Liver (tissue), 9 donors: ENCODE results near the gene NMUR2. TPM values are rescaled to one million over a fixed set of nuclear protein-coding genes. Genes with fewer than 3 reads are reported as not detected.

ENCODE experiments used
- DNase-seq: peaks from one replicate; pipeline ENCODE4 v3.0.0-alpha.2; 2017; ENCODE audit warnings: low spot score
- H3K27ac ChIP-seq, 2 donors: one replicate each; pipeline ENCODE4 v1.7.0; 2013; ENCODE audit warnings: inconsistent platforms in 2 of 2, low read length in 2 of 2, control low read depth in 1 of 2, low read depth in 1 of 2, mild to moderate bottlenecking in 1 of 2
- H3K27me3 ChIP-seq, 4 donors: one replicate each; pipeline versions ENCODE4 v1.6.1 to v1.7.0; 2013; ENCODE audit warnings: low read length in 3 of 4, inconsistent platforms in 1 of 4, mild to moderate bottlenecking in 1 of 4, moderate library complexity in 1 of 4; ENCODE audit not compliant: control insufficient read depth in 4 of 4, insufficient read depth in 4 of 4
- H3K36me3 ChIP-seq, 4 donors: one replicate each; pipeline versions ENCODE4 v1.6.1 to v1.7.0; 2013; ENCODE audit warnings: low read length in 3 of 4, mild to moderate bottlenecking in 3 of 4, low read depth in 1 of 4, moderate library complexity in 1 of 4; ENCODE audit not compliant: control insufficient read depth in 4 of 4, insufficient read depth in 3 of 4
- H3K4me1 ChIP-seq, 4 donors: one replicate each; pipeline versions ENCODE4 v1.6.1 to v1.7.0; 2013; ENCODE audit warnings: low read length in 3 of 4, mild to moderate bottlenecking in 3 of 4, moderate library complexity in 1 of 4; ENCODE audit not compliant: control insufficient read depth in 4 of 4, insufficient read depth in 4 of 4
- H3K4me3 ChIP-seq, 3 donors: one replicate each; pipeline versions ENCODE4 v1.6.1 to v1.7.0; 2013; ENCODE audit warnings: low read length in 3 of 3, control low read depth in 1 of 3, low read depth in 1 of 3, mild to moderate bottlenecking in 1 of 3
- H3K9ac ChIP-seq, 2 donors: one replicate each; pipeline ENCODE4 v1.7.0; 2013; ENCODE audit warnings: low read length in 2 of 2, mild to moderate bottlenecking in 2 of 2, moderate library complexity in 2 of 2, control low read depth in 1 of 2, low read depth in 1 of 2
- H3K9me3 ChIP-seq, 4 donors: one replicate each; pipeline versions ENCODE4 v1.6.1 to v1.7.0; 2013; ENCODE audit warnings: low read length in 3 of 4; ENCODE audit not compliant: control insufficient read depth in 4 of 4
- ATF3 ChIP-seq: IDR thresholded peaks from 2 replicates; pipeline ENCODE4 v1.6.1; 2016; ENCODE audit warnings: antibody characterized with exemption
- CTCF ChIP-seq: fragments of 150-350 bp; IDR thresholded peaks from 2 replicates; pipeline ENCODE4 v1.5.1; 2017; ENCODE audit warnings: improper control_type of control experiment, low read depth, low read length; ENCODE audit not compliant: missing input control
- EGR1 ChIP-seq, 2 donors: IDR thresholded peaks; 2 replicates each; pipeline ENCODE4 v1.6.1; 2016 to 2018; ENCODE audit warnings: antibody characterized with exemption in 2 of 2, low read depth in 2 of 2
- FOXA1 ChIP-seq: IDR thresholded peaks from 2 replicates; pipeline ENCODE4 v1.6.1; 2016; ENCODE audit warnings: antibody characterized with exemption
- FOXA2 ChIP-seq: IDR thresholded peaks from 2 replicates; pipeline ENCODE4 v1.6.1; 2016; ENCODE audit warnings: antibody characterized with exemption
- GABPA ChIP-seq, 2 donors: IDR thresholded peaks in 1 of 2; conservative IDR thresholded peaks in 1 of 2; 2 replicates each; pipeline ENCODE4 v1.6.1; 2016; ENCODE audit warnings: antibody characterized with exemption in 2 of 2, mild to moderate bottlenecking in 1 of 2, moderate library complexity in 1 of 2
- HNF4A ChIP-seq, 2 donors: conservative IDR thresholded peaks; 2 replicates each; pipeline ENCODE4 v1.6.1; 2016; ENCODE audit warnings: antibody characterized with exemption in 2 of 2, mild to moderate bottlenecking in 2 of 2
- HNF4G ChIP-seq: IDR thresholded peaks from 2 replicates; pipeline ENCODE4 v1.6.1; 2016; ENCODE audit warnings: antibody characterized with exemption
- JUND ChIP-seq, 2 donors: IDR thresholded peaks; 2 replicates each; pipeline ENCODE4 v1.6.1; 2016; ENCODE audit warnings: antibody characterized with exemption in 2 of 2
- MAX ChIP-seq: IDR thresholded peaks from 2 replicates; pipeline ENCODE4 v1.6.1; 2016; ENCODE audit warnings: antibody characterized with exemption
- NR2F2 ChIP-seq: IDR thresholded peaks from 2 replicates; pipeline ENCODE4 v1.6.1; 2016; ENCODE audit warnings: antibody characterized with exemption
- RAD21 ChIP-seq, 2 donors: IDR thresholded peaks; 2 replicates each; pipeline ENCODE4 v1.6.1; 2016; ENCODE audit warnings: antibody characterized with exemption in 2 of 2, mild to moderate bottlenecking in 2 of 2
- RXRA ChIP-seq, 2 donors: IDR thresholded peaks; 2 replicates each; pipeline ENCODE4 v1.6.1; 2017 to 2018; ENCODE audit warnings: antibody characterized with exemption in 2 of 2, mild to moderate bottlenecking in 1 of 2
- SP1 ChIP-seq: IDR thresholded peaks from 2 replicates; pipeline ENCODE4 v1.6.1; 2018; ENCODE audit warnings: antibody characterized with exemption, mild to moderate bottlenecking
- TAF1 ChIP-seq: conservative IDR thresholded peaks from 2 replicates; pipeline ENCODE4 v1.6.1; 2016; ENCODE audit warnings: antibody characterized with exemption, mild to moderate bottlenecking
- YY1 ChIP-seq: IDR thresholded peaks from 2 replicates; pipeline ENCODE4 v1.6.1; 2016; ENCODE audit warnings: antibody characterized with exemption, mild to moderate bottlenecking
- WGBS: extraction: QIAGEN DNeasy Blood & Tissue Kit; methylation state at CpG from one replicate; pipeline ENCODE4 v1.1.7; 2013; 5-methylcytosine and 5-hydroxymethylcytosine counted together
- polyA plus RNA-seq, 2 donors: library from polyadenylated mRNA; stranded (reverse) in 1 of 2; unstranded in 1 of 2; fragments of 200-250 nt in 1 of 2; fragments of >200 nt in 1 of 2; fragmentation: Nextera tagmentation in 1 of 2; extraction: Ambion mirVana in 1 of 2; gene quantifications; one replicate each; pipeline versions ENCODE4 v1.2.1 to v1.2.3, GENCODE V29; 2013 to 2015
- total RNA-seq, 2 donors: library from RNA; depleted of rRNA; stranded (reverse); fragments of >200 nt; gene quantifications; one replicate each; pipeline ENCODE4 v1.2.3, GENCODE V29; 2014
- TF ChIP-seq, protein P1 (sequence below): IDR thresholded peaks from 2 replicates; pipeline ENCODE4 v1.6.1; 2016; ENCODE audit warnings: antibody characterized with exemption
- TF ChIP-seq, protein P2 (sequence below): IDR thresholded peaks from 2 replicates; pipeline ENCODE4 v1.6.1; 2016; ENCODE audit warnings: antibody characterized with exemption, mild to moderate bottlenecking
- donor health status: healthy.
- donor health status: healthy.
- donor health status: healthy.
- donor health status: healthy.
- donor health status: healthy.

NMUR2 gene
- total and polyA plus RNA-seq, 4 donors, result not detected

- 59% methylated on average over 2 of the region's 2 CpGs for WGBS
- Histone ChIP-seq H3K27me3 (peaks cover 0 to 2% (median 0%) of the 10 kb centered on the region in 4 donors), H3K9me3 (no peaks in the 10 kb centered on the region), H3K36me3 (no peaks in the 10 kb centered on the region), H3K9ac (no peak overlapping the region), H3K4me3 (no peak overlapping the region), H3K27ac (no peak overlapping the region), H3K4me1 (no peaks in the 10 kb centered on the region)
- no peak for DNase-seq
- TF ChIP-seq NR2F2, result no peak
- no peak for TF ChIP-seq FOXA2
- no peak for TF ChIP-seq ATF3
- TF ChIP-seq MAX, result no peak
Measured at GRCh38 chr5:152403046-152403445, 2.0 kb downstream of the NMUR2 start.

- no peak for TF ChIP-seq CTCF
- TF ChIP-seq FOXA2, result no peak
- no peak for TF ChIP-seq EGR1 (IDR thresholded peaks at IDR 0.05; ENCODE audit: low read depth in 2 of 2)
- TF ChIP-seq TAF1, result no peak
- TF ChIP-seq, protein P1, sequence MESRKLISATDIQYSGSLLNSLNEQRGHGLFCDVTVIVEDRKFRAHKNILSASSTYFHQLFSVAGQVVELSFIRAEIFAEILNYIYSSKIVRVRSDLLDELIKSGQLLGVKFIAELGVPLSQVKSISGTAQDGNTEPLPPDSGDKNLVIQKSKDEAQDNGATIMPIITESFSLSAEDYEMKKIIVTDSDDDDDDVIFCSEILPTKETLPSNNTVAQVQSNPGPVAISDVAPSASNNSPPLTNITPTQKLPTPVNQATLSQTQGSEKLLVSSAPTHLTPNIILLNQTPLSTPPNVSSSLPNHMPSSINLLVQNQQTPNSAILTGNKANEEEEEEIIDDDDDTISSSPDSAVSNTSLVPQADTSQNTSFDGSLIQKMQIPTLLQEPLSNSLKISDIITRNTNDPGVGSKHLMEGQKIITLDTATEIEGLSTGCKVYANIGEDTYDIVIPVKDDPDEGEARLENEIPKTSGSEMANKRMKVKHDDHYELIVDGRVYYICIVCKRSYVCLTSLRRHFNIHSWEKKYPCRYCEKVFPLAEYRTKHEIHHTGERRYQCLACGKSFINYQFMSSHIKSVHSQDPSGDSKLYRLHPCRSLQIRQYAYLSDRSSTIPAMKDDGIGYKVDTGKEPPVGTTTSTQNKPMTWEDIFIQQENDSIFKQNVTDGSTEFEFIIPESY, result no peak
- TF ChIP-seq ATF3, result no peak
- TF ChIP-seq NR2F2, result no peak
- TF ChIP-seq SP1, result no peak
- TF ChIP-seq FOXA1, result no peak
- no peak for TF ChIP-seq JUND (IDR thresholded peaks at IDR 0.05)
- TF ChIP-seq, protein P2, sequence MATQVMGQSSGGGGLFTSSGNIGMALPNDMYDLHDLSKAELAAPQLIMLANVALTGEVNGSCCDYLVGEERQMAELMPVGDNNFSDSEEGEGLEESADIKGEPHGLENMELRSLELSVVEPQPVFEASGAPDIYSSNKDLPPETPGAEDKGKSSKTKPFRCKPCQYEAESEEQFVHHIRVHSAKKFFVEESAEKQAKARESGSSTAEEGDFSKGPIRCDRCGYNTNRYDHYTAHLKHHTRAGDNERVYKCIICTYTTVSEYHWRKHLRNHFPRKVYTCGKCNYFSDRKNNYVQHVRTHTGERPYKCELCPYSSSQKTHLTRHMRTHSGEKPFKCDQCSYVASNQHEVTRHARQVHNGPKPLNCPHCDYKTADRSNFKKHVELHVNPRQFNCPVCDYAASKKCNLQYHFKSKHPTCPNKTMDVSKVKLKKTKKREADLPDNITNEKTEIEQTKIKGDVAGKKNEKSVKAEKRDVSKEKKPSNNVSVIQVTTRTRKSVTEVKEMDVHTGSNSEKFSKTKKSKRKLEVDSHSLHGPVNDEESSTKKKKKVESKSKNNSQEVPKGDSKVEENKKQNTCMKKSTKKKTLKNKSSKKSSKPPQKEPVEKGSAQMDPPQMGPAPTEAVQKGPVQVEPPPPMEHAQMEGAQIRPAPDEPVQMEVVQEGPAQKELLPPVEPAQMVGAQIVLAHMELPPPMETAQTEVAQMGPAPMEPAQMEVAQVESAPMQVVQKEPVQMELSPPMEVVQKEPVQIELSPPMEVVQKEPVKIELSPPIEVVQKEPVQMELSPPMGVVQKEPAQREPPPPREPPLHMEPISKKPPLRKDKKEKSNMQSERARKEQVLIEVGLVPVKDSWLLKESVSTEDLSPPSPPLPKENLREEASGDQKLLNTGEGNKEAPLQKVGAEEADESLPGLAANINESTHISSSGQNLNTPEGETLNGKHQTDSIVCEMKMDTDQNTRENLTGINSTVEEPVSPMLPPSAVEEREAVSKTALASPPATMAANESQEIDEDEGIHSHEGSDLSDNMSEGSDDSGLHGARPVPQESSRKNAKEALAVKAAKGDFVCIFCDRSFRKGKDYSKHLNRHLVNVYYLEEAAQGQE, result no peak
- TF ChIP-seq MAX, result no peak
- no peak for TF ChIP-seq RXRA (IDR thresholded peaks at IDR 0.05)
- no peak for TF ChIP-seq YY1
- TF ChIP-seq GABPA (IDR thresholded peaks at IDR 0.05 in 1 of 2, conservative IDR thresholded peaks at IDR 0.05 in 1 of 2), result no peak
- TF ChIP-seq HNF4A (conservative IDR thresholded peaks at IDR 0.05), result no peak
- TF ChIP-seq RAD21 (IDR thresholded peaks at IDR 0.05), result no peak
- no peak for TF ChIP-seq HNF4G
- Histone ChIP-seq H3K27me3 (peaks cover 0 to 2% (median 0%) of the 10 kb centered on the region in 4 donors), H3K9ac (no peak overlapping the region), H3K36me3 (no peaks in the 10 kb centered on the region), H3K27ac (no peak overlapping the region), H3K4me1 (no peaks in the 10 kb centered on the region), H3K9me3 (no peaks in the 10 kb centered on the region), H3K4me3 (no peak overlapping the region)
- 65% methylated on average over 2 of the region's 2 CpGs for WGBS
- no peak for DNase-seq
Measured at GRCh38 chr5:152400846-152401245, 4.2 kb downstream of the NMUR2 start.
